ENCODE measurements around the gene PCYOX1L. TPM values are rescaled to one million over a fixed set of nuclear protein-coding genes. Genes with fewer than 3 reads are reported as not detected.
"Not testable (repeated sequence)": the region's sequence is repeated elsewhere in the genome, so short reads cannot be mapped to it uniquely, and the experiment has no call there.

Gene PCYOX1L
- polyA plus RNA-seq, 4 donors: 1.3 to 53.2 (median 4.5) TPM

DNA sequence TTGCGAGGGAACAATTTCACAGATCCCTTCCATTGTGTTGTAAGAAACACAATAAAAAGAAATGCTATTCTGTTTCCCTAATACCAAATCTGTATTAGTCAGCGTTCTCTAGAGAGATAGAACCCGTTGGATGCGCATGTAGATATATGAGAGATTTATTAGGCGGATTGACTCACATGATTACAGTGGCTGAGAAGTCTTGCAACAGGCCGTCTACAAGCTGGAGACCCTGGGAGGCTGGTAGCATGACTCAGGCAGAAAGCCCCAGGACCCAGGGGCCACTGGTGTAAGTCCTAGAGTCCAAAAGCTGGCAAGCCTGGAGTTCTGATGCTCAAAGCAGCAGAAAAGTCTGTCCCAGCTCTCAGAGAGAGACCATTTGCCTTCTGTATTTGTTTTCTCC is 39.7 kb downstream of the PCYOX1L start:
- H3K27me3 ChIP-seq (ENCODE audit: control insufficient read depth in 3 of 3, insufficient read depth in 3 of 3, low read length in 3 of 3): no peaks in the 10 kb centered on the region
- H3K4me1 ChIP-seq (ENCODE audit: control insufficient read depth in 3 of 3, insufficient read depth in 2 of 3, low read depth in 1 of 3, low read length in 2 of 3): no peaks in the 10 kb centered on the region
- 89 to 95% (median 90%) methylated on average over 6 of the region's 6 CpGs for WGBS, 3 donors
- DNase-seq: no peak
- H3K27ac ChIP-seq (ENCODE audit: low read depth in 1 of 3, low read length in 2 of 3): no peak overlapping the region
- no peaks in the 10 kb centered on the region for H3K9me3 ChIP-seq (ENCODE audit: control insufficient read depth in 2 of 2, insufficient read depth in 1 of 2, low read depth in 1 of 2, low read length in 1 of 2)
- no peak for FAIRE-seq
- H3K36me3 ChIP-seq (ENCODE audit: control insufficient read depth in 3 of 3, insufficient read depth in 2 of 3, low read depth in 1 of 3, low read length in 3 of 3): no peaks in the 10 kb centered on the region
- H3K4me3 ChIP-seq (ENCODE audit: low read depth in 1 of 3, low read length in 3 of 3): no peak overlapping the region

DNA sequence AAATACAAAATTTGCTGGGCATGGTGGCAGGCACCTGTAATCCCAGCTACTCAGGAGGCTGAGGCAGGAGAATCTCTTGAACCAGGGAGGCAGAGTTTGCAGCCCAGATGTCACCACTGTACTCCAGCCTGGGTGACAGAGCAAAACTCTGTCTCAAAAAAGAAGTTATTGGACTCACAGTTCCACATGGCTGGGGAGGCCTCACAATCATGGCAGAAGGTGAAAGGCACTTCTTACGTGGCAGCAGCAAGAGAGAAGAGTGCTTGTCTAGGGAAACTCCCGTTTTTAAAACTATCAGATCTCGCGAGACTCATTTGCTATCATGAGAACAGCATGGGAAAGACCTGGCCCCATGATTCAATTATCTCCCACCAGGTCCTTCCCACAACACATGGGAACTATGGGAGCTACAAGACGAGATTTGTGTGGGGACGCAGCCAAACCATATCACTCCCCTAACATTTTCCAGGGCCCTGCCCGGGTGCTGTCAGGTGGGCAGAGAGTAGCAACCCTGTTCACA is 41.0 kb downstream of the PCYOX1L start:
- not testable (repeated sequence) for H3K36me3 ChIP-seq (ENCODE audit: control insufficient read depth in 3 of 3, insufficient read depth in 2 of 3, low read depth in 1 of 3, low read length in 3 of 3); H3K9me3 ChIP-seq (ENCODE audit: control insufficient read depth in 2 of 2, insufficient read depth in 1 of 2, low read depth in 1 of 2, low read length in 1 of 2); H3K4me3 ChIP-seq (ENCODE audit: low read depth in 1 of 3, low read length in 3 of 3); FAIRE-seq; H3K27me3 ChIP-seq (ENCODE audit: control insufficient read depth in 3 of 3, insufficient read depth in 3 of 3, low read length in 3 of 3); H3K27ac ChIP-seq (ENCODE audit: low read depth in 1 of 3, low read length in 2 of 3); H3K4me1 ChIP-seq (ENCODE audit: control insufficient read depth in 3 of 3, insufficient read depth in 2 of 3, low read depth in 1 of 3, low read length in 2 of 3); DNase-seq
- 77 to 85% (median 83%) methylated on average over 7 of the region's 7 CpGs for WGBS, 3 donors

DNA sequence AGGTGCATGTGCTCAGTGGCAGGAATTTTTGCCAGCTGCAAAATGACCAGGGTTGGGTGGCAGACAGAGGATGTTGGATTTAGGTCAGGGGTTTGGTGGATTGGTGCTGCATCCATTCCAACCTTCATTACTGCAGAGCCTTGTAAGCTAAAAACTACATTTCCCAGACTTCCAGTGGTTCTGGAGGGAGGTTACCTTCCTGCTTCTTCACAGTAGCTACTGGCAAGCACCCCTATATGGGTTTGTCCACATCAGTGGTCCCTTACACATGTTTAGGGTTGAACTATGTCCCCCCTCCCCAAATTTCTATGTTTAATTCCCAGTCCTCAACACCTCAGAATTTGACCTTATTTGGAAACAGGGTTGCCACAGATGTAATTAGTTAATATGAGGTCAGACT is 41.9 kb downstream of the PCYOX1L start:
- Histone ChIP-seq H3K27me3 (ENCODE audit: control insufficient read depth in 3 of 3, insufficient read depth in 3 of 3, low read length in 3 of 3) (no peaks in the 10 kb centered on the region), H3K4me3 (ENCODE audit: low read depth in 1 of 3, low read length in 3 of 3) (no peak overlapping the region), H3K36me3 (ENCODE audit: control insufficient read depth in 3 of 3, insufficient read depth in 2 of 3, low read depth in 1 of 3, low read length in 3 of 3) (no peaks in the 10 kb centered on the region), H3K27ac (ENCODE audit: low read depth in 1 of 3, low read length in 2 of 3) (peak overlapping the region in 1 of 3 donors; percentile 28), H3K4me1 (ENCODE audit: control insufficient read depth in 3 of 3, insufficient read depth in 2 of 3, low read depth in 1 of 3, low read length in 2 of 3) (peaks cover 0 to 3% (median 0%) of the 10 kb centered on the region in 3 donors), H3K9me3 (ENCODE audit: control insufficient read depth in 2 of 2, insufficient read depth in 1 of 2, low read depth in 1 of 2, low read length in 1 of 2) (no peaks in the 10 kb centered on the region)
- DNase-seq (no peak), FAIRE-seq (no peak)

DNA sequence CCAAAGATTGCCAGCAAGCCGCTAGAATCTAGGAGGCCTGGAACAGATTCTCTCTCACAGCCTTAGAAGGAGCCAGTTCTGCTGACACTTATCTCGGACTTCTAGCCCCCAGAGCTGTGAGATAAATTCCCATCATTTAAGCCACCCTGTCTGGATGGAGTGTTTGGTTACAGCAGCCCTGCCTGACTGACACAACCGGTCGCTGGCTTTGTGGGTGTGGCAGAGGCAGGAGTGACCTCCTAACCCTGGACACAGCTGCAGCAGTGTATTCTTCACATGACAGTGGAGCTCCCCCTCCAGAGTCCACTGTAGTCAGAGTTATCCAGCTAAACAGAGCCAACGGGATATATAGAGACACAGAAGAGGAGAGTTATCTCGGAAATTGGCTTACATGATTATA is 42.5 kb downstream of the PCYOX1L start:
- H3K4me1 ChIP-seq (ENCODE audit: control insufficient read depth in 3 of 3, insufficient read depth in 2 of 3, low read depth in 1 of 3, low read length in 2 of 3): peaks cover 0 to 8% (median 0%) of the 10 kb centered on the region in 3 donors
- WGBS, 3 donors: 64 to 67% (median 64%) methylated on average over 6 of the region's 6 CpGs
- no peaks in the 10 kb centered on the region for H3K27me3 ChIP-seq (ENCODE audit: control insufficient read depth in 3 of 3, insufficient read depth in 3 of 3, low read length in 3 of 3)
- DNase-seq: no peak
- no peak overlapping the region for H3K4me3 ChIP-seq (ENCODE audit: low read depth in 1 of 3, low read length in 3 of 3)
- no peak for FAIRE-seq
- no peaks in the 10 kb centered on the region for H3K9me3 ChIP-seq (ENCODE audit: control insufficient read depth in 2 of 2, insufficient read depth in 1 of 2, low read depth in 1 of 2, low read length in 1 of 2)
- H3K27ac ChIP-seq (ENCODE audit: low read depth in 1 of 3, low read length in 2 of 3): peak overlapping the region in 2 of 3 donors; percentile 7 to 28
- H3K36me3 ChIP-seq (ENCODE audit: control insufficient read depth in 3 of 3, insufficient read depth in 2 of 3, low read depth in 1 of 3, low read length in 3 of 3): no peaks in the 10 kb centered on the region

DNA sequence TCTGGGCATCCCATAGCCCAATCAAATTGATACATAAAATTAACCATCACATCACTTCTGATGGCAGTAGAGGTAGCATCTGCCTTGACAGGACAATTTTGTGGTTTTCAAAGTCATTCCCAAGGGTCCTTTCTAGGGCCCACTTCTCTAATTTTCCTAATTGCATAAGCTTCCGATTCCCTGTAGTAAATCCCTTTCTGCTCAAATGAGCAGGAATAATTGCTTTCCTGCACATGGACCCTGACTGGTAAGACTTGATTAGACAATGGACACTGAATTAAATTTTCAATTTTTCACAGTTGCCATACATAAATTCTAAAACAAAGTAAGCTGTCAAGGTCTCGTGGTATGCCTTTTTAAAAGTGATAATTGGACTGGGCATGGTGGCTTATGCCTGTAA is 43.2 kb downstream of the PCYOX1L start:
- FAIRE-seq: no peak
- 76 to 91% (median 91%) methylated on average over 2 of the region's 2 CpGs for WGBS, 3 donors
- Histone ChIP-seq H3K36me3 (ENCODE audit: control insufficient read depth in 3 of 3, insufficient read depth in 2 of 3, low read depth in 1 of 3, low read length in 3 of 3) (no peaks in the 10 kb centered on the region), H3K27me3 (ENCODE audit: control insufficient read depth in 3 of 3, insufficient read depth in 3 of 3, low read length in 3 of 3) (no peaks in the 10 kb centered on the region), H3K27ac (ENCODE audit: low read depth in 1 of 3, low read length in 2 of 3) (no peak overlapping the region), H3K9me3 (ENCODE audit: control insufficient read depth in 2 of 2, insufficient read depth in 1 of 2, low read depth in 1 of 2, low read length in 1 of 2) (no peaks in the 10 kb centered on the region), H3K4me1 (ENCODE audit: control insufficient read depth in 3 of 3, insufficient read depth in 2 of 3, low read depth in 1 of 3, low read length in 2 of 3) (peaks cover 0 to 14% (median 0%) of the 10 kb centered on the region in 3 donors), H3K4me3 (ENCODE audit: low read depth in 1 of 3, low read length in 3 of 3) (no peak overlapping the region)
- no peak for DNase-seq

DNA sequence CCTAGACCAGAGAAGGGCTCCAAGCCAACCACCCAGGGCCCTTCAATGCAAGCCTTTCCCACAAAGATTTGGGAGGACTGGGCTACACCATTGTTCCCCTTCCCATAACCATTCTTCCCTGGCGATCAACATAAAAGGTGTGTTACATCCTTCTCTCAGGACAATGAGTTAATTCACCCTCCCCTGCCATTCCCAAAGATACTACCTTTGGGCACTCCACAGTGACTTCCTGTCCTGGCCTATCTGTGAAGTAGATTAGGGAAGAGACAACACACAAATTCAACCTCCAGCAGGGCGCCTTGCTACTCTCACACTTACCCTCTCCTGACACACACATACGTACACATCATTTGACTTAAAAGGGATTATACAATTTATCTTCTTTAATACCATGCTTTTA is 44.4 kb downstream of the PCYOX1L start:
- FAIRE-seq: no peak
- no peaks in the 10 kb centered on the region for H3K27me3 ChIP-seq (ENCODE audit: control insufficient read depth in 3 of 3, insufficient read depth in 3 of 3, low read length in 3 of 3)
- H3K27ac ChIP-seq (ENCODE audit: low read depth in 1 of 3, low read length in 2 of 3): no peak overlapping the region
- H3K9me3 ChIP-seq (ENCODE audit: control insufficient read depth in 2 of 2, insufficient read depth in 1 of 2, low read depth in 1 of 2, low read length in 1 of 2): no peaks in the 10 kb centered on the region
- peaks cover 0 to 16% (median 0%) of the 10 kb centered on the region in 3 donors for H3K4me1 ChIP-seq (ENCODE audit: control insufficient read depth in 3 of 3, insufficient read depth in 2 of 3, low read depth in 1 of 3, low read length in 2 of 3)
- 85 to 93% (median 90%) methylated on average over 3 of the region's 3 CpGs for WGBS, 3 donors
- DNase-seq: no peak
- no peaks in the 10 kb centered on the region for H3K36me3 ChIP-seq (ENCODE audit: control insufficient read depth in 3 of 3, insufficient read depth in 2 of 3, low read depth in 1 of 3, low read length in 3 of 3)
- H3K4me3 ChIP-seq (ENCODE audit: low read depth in 1 of 3, low read length in 3 of 3): no peak overlapping the region

DNA sequence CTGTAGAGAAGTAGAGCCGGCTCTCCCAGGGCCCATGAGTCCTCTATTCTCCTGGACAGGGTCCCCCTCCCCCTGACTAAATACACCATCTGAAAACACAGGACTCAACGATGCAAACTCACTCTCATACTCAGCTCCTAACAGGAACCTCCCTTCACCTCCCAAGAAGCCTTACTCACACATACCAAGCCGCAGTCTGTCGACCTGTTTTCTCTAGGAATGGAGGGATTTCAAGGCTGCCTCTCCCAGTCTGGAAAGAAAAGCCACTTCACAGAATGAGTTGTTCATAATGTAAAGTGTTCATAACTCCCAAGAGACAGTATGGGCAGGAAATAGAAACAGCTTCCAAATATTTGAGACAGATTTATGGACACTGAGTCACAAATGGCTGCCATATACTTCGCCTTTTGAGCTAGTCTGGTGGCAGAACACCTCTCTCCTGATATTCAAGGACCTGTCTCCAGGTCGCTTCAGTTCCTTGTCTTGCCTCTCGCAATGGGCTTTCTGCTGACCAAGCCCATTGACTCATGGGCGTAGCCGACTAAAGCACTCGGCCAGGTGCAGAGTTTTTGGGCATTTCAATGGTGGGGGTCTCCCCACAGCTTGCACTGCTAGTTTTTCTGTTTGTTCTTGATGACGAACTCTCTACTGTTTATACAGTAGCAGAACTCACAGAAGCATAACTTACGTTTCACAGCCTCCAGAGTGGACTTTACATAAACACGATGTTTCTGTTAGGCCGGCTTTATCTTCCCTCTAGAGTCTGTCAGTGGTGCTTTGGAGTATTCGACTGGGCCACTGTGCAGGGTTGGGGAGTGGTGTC is 46.3 kb downstream of the PCYOX1L start:
- DNase-seq (no peak), FAIRE-seq (no peak)
- 70 to 82% (median 74%) methylated on average over 15 of the region's 15 CpGs for WGBS, 3 donors
- Histone ChIP-seq H3K36me3 (ENCODE audit: control insufficient read depth in 3 of 3, insufficient read depth in 2 of 3, low read depth in 1 of 3, low read length in 3 of 3) (peaks cover 0 to 12% (median 0%) of the 10 kb centered on the region in 3 donors), H3K4me1 (ENCODE audit: control insufficient read depth in 3 of 3, insufficient read depth in 2 of 3, low read depth in 1 of 3, low read length in 2 of 3) (peaks cover 0 to 16% (median 0%) of the 10 kb centered on the region in 3 donors), H3K9me3 (ENCODE audit: control insufficient read depth in 2 of 2, insufficient read depth in 1 of 2, low read depth in 1 of 2, low read length in 1 of 2) (no peaks in the 10 kb centered on the region), H3K27ac (ENCODE audit: low read depth in 1 of 3, low read length in 2 of 3) (peak overlapping the region in 2 of 3 donors; percentile 65 to 92), H3K27me3 (ENCODE audit: control insufficient read depth in 3 of 3, insufficient read depth in 3 of 3, low read length in 3 of 3) (no peaks in the 10 kb centered on the region), H3K4me3 (ENCODE audit: low read depth in 1 of 3, low read length in 3 of 3) (no peak overlapping the region)

DNA sequence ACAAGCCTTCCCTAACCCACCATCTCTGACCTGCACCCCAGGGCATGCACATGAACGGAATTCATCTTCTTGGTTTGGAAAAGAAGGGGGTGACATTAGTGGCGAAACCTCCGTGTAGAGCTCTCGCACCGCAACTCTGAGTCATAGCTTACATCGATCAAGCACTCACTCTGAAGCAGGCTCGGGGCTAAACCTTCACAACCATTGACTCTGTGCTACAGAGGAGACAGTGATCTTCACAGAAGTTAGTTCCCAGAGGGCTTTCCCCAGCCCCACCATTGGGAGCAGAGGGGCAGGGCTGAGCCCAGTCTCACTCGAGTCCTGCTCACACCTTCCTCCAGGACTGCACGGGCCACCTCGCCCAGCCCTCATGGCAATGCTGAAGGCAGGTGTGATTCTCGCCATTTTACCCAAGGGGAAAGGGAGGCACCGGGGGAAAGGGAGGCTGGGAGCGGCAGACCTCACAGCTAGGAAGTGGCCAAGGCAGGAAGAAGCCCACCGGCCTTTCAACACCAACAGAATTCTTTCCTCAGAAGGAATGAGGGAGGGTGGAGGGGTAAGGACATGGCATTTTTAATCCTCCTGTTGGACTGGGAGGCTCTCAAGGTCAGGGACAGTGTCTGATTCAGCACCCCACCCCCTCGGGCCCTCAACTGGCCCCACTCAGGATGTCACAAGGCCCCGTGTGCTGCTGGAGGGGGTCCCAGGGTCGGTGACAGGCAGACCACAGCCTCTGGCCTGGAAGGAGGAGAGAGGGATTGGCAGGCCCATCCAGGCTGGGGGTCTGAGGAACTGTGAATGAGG is 47.1 kb downstream of the PCYOX1L start:
- DNase-seq (peak in 1 of 2 donors; percentile 8), FAIRE-seq (no peak)
- Histone ChIP-seq H3K4me3 (ENCODE audit: low read depth in 1 of 3, low read length in 3 of 3) (no peak overlapping the region), H3K4me1 (ENCODE audit: control insufficient read depth in 3 of 3, insufficient read depth in 2 of 3, low read depth in 1 of 3, low read length in 2 of 3) (peaks cover 0 to 16% (median 0%) of the 10 kb centered on the region in 3 donors), H3K27me3 (ENCODE audit: control insufficient read depth in 3 of 3, insufficient read depth in 3 of 3, low read length in 3 of 3) (no peaks in the 10 kb centered on the region), H3K36me3 (ENCODE audit: control insufficient read depth in 3 of 3, insufficient read depth in 2 of 3, low read depth in 1 of 3, low read length in 3 of 3) (peaks cover 0 to 17% (median 0%) of the 10 kb centered on the region in 3 donors), H3K27ac (ENCODE audit: low read depth in 1 of 3, low read length in 2 of 3) (peak overlapping the region in 2 of 3 donors; percentile 65 to 92), H3K9me3 (ENCODE audit: control insufficient read depth in 2 of 2, insufficient read depth in 1 of 2, low read depth in 1 of 2, low read length in 1 of 2) (no peaks in the 10 kb centered on the region)
- 68 to 79% (median 74%) methylated on average over 17 of the region's 17 CpGs for WGBS, 3 donors

Measured in small intestine (tissue), 7 donors.